HPDE6-E6E7 (cell line): ENCODE data around the gene AMN.

Experiments used
- DNase-seq: peaks from one replicate; pipeline ENCODE4 v3.0.0; 2011; ENCODE audit warnings: missing footprints; ENCODE audit errors: extremely low spot score

AMN gene

DNA sequence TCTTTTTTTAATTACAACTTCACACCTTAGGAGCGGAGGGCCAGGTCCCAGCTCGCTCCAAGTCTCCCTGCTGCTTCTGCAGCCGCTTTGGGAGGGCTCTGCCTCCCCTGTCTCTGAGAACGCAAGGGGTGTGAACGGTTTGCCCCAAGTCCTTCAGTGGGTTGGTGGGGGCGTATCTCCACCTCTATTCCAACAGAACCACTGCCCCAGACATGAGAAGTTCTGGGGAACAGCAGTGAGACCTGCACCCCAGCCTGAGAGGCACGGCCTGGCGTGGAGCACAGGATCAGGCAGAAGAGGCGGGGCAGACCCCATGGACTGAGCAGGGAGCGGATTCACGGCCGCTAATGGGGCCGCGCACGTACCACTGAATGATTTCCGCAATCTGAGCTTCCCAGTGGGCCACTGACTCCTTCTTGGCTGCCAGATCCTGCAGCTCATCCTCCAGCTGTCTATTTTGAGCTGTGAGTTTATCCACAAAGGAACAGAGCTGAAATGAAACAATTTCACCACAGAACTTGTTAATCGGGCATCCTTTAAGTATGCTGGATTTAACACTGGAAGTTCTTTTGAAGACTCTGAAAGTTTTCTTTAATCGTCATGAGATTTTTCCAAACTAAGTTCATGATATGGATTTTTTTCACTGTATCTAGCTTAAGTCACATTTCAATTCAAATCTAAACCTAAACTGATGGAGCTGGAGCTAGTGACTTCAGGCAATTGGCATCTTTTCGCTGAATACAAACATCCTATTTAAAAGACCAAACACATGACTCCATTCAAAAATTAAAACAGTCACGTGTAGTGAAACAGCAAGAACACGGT, 44.4 kb downstream of the AMN start:
- DNase-seq = no peak

DNA sequence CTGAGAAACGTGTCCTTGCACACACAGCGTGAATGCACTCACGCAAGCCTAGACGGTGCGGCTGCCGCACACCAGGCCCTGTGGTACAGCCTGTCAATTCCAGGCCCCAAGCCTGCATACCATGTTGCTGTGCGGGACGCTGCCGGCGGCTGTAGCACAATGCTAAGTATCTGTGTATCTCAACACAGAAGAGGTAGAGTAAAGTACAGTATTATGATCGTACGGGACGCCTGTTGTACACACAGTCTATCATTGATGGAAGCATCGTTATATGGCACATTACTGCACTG, 45.0 kb downstream of the AMN start:
- no peak for DNase-seq

DNA sequence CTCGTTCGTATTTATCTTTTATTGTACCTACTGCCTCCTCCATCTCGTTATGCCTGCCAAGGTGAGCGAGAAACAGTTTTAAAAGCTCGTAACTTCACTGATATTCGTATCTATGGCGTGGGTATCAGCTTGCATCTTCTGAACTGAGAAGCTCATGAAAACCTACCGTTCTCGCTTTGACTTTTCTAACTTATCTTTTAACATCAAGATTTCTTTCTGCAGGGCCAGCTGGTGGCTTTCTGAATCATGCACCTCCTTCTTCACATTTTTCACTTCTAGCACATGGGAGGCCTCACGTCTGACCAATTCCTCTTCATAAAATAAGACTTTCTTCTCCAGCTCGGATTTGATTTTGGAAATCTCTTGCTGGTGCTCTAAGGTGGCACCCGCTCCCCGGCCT, 45.8 kb downstream of the AMN start:
- no peak for DNase-seq

DNA sequence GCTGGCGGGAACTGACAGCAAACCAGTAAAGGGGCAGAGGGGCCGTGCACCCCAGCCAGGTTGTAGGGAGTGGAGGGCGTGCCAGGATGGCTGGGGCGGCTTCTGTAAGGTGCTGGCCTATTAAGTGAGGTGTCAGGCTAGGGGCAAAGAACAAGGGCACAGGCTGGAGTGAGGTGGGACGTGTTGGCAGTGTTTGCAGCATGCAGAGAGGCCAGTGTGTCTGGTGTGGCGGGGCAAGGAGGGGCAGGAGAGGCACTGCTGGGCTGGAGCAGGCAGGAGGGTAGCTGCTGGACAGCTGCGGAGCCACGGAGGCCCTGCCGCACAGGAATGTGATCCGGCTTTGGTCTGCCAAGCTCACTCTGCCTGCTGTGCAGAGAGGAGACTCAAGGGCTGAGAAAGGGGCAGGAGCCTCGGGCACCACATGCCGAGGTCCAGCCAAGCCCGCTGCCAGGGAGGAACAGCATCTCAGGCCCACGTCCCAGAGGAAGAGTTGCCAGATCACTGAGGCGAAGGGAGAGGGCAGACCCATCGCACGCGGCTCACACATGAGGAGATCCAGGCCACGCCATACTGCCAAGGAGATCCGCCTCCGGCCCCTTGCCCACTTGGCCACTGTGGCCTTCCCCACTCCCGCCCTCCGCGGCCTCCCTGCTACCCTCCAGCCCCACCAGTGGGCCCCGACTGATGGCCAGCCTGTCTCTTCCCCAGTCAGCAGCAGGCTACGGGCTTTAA, 46.8 kb downstream of the AMN start:
- no peak for DNase-seq

DNA sequence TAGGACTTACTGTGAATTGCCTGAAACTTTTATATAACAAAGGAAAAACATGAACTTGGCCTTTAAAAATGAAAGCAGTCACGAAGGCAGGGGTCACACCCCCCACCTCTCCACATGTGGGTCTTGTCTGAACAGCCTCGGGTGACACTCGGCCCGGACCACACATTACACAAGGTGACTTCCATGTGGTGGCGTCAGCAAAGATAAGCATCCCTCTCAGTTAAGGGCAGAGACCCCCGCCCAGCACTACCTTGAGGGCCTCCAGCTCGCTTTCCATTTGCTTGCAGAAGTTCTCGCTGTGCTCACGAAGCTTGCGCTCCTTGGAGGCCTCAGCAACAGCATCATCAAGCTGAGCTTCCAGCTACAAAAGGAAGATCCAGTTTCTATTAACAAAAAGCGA, 47.4 kb downstream of the AMN start:
- no peak for DNase-seq

DNA sequence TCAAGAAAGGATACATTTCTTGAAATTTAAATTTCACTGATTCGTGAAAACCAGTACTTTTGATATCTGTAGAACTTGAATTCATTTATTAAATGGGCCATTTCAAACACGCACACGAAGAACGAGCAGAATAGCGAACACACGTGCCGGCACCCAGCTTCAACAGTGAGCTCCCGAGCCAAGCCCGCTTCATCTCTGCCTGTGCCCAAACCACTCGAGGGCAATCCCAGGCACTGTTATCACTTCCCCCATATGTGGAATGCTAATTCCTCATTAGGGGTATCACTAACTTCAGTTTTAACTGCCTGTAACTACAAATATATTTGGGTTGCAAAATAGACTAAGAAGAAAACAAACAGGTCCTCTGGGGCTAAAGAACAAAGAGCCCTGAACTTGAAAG, 48.0 kb downstream of the AMN start:
- no peak for DNase-seq

DNA sequence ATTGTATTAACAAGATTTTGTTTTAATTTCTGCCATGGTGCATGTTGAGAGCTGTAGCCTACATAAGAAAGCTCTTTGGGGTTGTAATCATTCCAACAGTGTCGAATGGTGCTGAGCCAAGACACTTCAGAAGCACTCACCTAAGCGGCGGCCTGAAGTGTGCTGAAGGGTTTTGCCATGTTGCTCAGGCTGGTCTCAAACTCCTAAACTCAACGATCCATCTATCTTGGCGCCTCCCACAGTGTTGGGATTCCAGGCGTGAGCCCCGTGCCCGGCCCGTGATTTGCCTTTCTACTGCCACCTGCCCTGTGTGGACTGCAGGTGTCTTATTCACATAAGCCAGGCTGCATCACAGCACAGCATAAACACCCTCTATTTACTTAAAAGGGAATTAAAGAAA, 48.9 kb downstream of the AMN start:
- DNase-seq = no peak

DNA sequence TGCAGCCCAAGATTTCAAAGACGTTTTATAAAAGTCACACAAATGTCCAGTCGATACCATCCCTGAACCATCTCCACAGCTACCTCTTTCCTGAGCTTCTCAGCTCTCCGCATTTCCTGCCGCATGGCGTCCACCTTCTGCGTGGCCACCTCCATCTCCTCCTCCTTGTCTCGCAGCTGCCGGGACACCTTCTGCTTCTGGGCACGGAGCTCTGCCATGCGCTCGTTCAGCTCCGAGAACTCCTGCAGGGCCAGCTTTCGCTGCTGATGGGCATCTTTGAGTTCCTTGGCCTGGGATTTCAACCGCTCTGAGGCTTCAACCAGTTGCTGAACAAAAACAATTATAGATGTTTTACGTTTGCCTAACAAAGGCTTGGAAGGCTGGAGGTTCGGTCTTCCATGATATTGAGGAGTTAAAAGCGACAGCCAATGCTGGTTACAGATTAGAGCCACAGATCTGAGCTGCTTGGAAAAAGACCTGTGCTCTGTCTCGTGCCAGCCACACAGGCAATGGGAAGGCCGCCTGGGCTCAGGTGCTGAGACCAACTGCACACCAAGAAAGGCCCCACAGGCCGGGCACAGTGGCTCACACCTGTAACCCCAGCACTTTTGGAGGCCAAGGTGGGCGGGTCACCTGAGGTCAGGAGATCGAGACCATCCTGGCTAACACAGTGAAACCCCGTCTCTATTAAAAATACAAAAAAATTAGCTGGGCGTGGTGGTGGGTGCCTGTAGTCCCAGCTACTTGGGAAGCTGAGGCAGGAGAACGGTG, 49.6 kb downstream of the AMN start:
- DNase-seq = no peak

DNA sequence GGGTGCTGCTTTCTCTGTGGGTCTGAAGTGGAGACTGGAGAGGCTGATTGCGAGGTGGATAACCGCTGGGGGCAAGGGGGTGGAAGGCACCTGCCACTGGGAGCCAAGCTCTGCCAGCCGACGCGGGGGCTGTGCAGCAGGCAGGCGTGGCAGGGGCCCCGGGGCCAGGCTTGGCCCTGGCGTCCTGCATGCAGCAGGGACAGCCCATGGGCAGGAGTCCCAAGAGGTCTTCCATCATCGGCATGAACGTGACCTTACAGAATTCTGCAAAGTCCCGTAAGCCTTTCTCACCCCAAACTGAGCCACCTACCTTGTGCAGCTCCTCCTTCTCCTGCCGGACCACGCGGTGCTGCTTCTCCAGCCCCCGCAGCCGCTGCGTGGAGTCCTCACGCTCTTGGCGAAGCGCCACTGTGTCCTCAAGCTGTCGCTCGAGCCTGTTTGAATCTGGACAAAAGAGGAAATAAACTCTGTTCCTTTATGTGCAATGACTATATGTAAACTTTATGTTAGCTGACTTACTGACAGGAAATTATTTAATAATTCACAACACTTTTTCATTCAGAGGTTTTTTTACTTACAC, 51.3 kb downstream of the AMN start:
- DNase-seq = no peak

DNA sequence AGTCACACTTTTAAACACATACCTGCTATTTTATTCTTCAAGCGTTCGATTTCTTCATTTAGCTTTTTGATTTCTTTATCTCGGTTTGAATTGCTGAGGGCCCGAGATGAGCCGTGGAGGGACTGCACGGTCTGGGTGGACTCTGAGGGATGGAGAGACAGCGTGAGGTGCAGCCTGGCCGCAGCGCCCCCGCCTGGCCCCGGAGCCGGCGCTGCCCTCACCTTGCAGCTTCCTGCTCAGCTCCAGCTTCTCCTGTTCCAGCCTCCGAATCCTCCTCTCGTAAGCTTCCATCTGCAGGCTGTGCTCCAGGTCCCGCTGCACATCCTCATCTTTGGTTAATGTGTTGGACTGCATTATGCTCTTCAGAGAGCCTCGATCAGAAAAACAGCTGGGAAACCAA, 53.2 kb downstream of the AMN start:
- DNase-seq = no peak

DNA sequence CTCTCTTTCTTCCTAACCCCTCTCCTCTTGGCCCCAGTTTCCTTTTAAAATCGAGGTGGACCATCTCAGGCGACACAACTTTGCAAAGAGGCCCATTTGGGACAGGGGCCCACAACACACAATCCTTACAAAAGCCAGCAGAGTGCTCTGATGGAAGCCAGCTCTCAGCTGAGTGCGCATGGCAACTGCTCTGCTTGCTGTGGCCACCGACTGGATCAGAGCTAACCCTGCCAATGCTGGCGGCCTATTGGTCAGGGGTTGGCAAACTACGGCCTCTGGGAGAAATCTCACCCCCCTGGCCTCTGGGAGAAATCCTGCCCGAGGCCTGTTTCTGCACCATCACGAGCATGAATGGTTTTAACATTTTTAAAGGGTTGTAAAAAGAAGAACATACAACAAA, 55.0 kb downstream of the AMN start:
- DNase-seq = no peak

DNA sequence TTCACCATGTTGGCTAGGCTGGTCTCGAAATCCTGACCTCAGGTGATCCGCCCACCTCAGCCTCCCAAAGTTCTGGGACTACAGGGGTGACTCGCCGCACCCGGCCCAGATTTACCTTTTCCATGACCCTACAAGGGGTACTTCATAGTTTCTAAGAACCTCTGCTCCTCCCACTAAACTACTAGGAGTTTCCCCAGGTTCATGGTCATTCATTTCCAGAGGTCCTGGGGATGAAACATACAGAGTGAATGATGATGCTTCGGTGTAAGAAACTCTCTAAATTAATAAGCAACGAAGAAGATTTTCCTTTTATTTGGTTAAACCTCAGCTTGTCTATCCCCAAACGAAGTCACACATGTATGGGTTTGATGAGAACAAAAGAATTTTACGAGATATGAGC, 56.9 kb downstream of the AMN start:
- no peak for DNase-seq

DNA sequence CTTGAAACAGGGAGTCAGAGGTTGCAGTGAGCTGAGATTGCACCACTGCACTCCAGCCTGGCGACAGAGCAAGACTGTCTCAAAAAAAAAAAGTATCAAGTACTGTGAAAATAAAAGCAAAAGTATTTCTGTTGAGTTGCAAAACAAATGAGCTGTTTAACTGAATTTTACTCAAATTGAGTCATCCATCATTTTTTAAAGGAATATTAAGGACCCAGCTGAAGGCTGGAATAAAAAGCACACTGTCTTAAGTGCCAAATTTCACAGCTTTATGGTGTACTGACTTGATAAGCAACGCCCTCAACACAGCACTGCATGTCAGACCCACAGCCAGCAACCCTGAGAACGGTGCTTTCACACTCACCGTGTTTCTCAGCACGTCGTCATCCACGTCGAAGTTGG, 57.9 kb downstream of the AMN start:
- DNase-seq = no peak
